ENCODE measurements around the gene RAPGEF6.

DNA sequence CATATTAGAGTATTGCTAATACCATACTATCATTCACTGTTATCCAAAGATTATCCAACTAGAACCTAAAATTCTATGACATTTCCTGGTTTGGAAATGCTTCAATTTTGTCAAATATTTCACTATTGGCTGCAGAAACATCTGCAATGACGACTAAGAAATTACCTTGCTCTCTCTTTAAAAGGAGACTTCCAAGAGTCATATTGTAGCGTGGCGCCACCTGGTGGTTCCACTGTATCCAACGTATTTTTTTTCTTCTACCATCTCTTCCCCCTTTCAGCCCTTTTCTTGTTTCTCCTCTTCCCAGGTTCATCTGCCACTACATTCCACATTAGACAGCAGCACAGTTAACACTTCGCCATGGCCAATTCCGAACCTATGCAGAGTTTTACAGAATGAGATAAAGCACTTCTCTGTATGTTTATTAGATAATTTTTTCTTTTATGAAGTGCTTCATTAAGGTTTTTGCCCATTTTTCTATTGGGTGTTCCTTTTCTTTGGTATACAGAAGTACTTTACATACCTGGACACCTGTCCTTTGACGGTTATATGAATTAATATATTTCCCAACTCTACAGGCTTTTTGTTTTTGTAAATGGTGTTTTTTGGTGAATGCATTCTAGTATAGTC lies 217.7 kb downstream of the RAPGEF6 start:
- TF ChIP-seq ZNF8 (CRISPR knock-in tag; IDR thresholded peaks at IDR 0.05), result no peak
- no peak for TF ChIP-seq ZFP30 (CRISPR knock-in tag; IDR thresholded peaks at IDR 0.05)
- TF ChIP-seq, protein P1, sequence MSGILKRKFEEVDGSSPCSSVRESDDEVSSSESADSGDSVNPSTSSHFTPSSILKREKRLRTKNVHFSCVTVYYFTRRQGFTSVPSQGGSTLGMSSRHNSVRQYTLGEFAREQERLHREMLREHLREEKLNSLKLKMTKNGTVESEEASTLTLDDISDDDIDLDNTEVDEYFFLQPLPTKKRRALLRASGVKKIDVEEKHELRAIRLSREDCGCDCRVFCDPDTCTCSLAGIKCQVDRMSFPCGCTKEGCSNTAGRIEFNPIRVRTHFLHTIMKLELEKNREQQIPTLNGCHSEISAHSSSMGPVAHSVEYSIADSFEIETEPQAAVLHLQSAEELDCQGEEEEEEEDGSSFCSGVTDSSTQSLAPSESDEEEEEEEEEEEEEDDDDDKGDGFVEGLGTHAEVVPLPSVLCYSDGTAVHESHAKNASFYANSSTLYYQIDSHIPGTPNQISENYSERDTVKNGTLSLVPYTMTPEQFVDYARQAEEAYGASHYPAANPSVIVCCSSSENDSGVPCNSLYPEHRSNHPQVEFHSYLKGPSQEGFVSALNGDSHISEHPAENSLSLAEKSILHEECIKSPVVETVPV (CRISPR knock-in tag; IDR thresholded peaks at IDR 0.05), result no peak
- TF ChIP-seq GLIS3 (CRISPR knock-in tag; IDR thresholded peaks at IDR 0.05), result no peak
- TF ChIP-seq, protein P2, sequence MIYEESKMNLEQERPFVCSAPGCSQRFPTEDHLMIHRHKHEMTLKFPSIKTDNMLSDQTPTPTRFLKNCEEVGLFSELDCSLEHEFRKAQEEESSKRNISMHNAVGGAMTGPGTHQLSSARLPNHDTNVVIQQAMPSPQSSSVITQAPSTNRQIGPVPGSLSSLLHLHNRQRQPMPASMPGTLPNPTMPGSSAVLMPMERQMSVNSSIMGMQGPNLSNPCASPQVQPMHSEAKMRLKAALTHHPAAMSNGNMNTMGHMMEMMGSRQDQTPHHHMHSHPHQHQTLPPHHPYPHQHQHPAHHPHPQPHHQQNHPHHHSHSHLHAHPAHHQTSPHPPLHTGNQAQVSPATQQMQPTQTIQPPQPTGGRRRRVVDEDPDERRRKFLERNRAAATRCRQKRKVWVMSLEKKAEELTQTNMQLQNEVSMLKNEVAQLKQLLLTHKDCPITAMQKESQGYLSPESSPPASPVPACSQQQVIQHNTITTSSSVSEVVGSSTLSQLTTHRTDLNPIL (CRISPR knock-in tag; IDR thresholded peaks at IDR 0.05; ENCODE audit: low read depth), result no peak
- TF ChIP-seq ZFP3 (CRISPR knock-in tag; IDR thresholded peaks at IDR 0.05), result no peak
